HG02840 (cell line): Measurements from ENCODE around the gene PPP2R5D.
"Not testable (repeated sequence)": the region's sequence is repeated elsewhere in the genome, so short reads cannot be mapped to it uniquely, and the experiment has no call there.

Experiments used
- ATAC-seq: cut with Tn5 transposase; IDR thresholded peaks from one replicate; pipeline ENCODE4 v1.9.1; 2021; ENCODE audit warnings: mild to moderate bottlenecking, moderate library complexity, moderate number of reproducible peaks; ENCODE audit not compliant: unreplicated experiment, low FRiP score

PPP2R5D gene

GRCh38 chr6:42984001-42984923 lies at the start of gene PPP2R5D:
Gene PPP2R5D (plus strand): TSS chr6:42984570. CDS start chr6:42984678, 108 bp downstream.
- peak; percentile 92 for ATAC-seq

DNA sequence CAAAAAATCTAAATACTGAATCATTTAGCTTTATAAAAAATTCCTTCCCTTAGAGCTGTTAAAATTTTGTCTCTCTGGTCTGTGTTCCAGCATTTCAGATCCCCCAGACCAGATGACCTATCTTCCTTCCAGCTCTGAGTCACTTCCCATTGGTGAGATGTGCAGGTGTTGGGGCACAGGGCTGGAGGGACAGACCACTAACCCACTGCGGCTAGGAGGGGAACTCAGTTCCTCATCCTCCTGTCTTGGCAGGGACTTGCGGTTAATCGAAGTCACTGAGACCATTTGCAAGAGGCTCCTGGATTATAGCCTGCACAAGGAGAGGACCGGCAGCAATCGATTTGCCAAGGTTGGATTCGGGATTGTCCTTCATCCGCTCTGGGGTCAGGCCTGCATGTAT lies 49.0 kb upstream of the PPP2R5D start:
- no peak for ATAC-seq

DNA sequence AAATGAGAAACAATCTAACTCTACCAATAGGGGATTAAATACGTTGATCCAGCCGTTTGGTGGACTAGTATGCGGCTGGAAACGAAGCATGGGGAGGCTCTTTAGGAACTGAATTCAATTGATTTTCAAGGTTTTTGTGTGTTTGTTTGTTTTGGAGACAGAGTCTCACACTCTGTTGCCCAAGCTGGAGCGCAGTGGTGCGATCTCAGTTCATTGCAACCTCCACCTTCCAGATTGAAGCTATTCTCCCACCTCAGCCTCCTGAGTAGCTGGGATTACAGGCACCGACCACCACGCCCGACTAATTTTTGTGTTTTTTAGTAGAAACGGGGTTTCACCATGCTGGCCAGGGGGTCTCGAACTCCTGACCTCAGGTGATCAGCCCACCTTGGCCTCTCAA lies 48.0 kb upstream of the PPP2R5D start:
- ATAC-seq = no peak

- no peak for ATAC-seq
Observed at GRCh38 chr6:42937548-42938427, 46.6 kb upstream of the PPP2R5D start.

DNA sequence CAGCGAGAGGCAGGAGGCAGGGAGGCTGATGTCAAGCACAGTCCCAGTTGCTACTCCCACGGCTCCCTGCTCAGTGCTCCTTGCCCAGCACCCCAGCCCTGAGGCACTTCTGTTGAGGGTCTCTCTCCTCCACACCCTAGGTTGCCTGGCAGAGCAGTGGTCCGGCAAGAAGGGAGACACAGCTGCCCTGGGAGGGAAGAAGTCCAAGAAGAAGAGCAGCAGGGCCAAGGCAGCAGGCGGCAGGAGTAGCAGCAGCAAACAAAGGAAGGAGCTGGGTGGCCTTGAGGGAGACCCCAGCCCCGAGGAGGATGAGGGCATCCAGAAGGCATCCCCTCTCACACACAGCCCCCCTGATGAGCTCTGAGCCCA lies 46.0 kb upstream of the PPP2R5D start:
- ATAC-seq = no peak

GRCh38 chr6:42938987-42939809 lies 45.2 kb upstream of the PPP2R5D start:
- no peak for ATAC-seq

DNA sequence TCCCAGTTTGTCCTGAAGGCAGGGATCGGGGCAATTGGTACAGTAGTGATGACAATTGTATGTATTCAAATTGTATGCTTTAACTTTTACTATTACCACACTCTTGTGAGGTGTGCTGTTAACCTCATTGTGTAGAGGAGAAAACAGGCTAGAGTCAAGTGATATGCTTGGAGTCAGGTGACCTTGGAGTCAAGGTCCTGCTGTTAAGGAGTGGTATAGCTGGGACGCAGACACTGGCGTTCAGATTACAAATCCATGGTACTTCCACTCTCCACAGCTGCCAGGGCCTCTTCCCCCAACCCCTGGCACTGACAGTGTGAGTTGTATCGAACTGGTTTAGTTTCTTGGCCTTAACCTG lies 44.6 kb upstream of the PPP2R5D start:
- ATAC-seq = no peak

GRCh38 chr6:42940493-42941045 lies 43.8 kb upstream of the PPP2R5D start:
- ATAC-seq = no peak

- not testable (repeated sequence) for ATAC-seq
Observed at GRCh38 chr6:42941356-42941755, 43.0 kb upstream of the PPP2R5D start.

DNA sequence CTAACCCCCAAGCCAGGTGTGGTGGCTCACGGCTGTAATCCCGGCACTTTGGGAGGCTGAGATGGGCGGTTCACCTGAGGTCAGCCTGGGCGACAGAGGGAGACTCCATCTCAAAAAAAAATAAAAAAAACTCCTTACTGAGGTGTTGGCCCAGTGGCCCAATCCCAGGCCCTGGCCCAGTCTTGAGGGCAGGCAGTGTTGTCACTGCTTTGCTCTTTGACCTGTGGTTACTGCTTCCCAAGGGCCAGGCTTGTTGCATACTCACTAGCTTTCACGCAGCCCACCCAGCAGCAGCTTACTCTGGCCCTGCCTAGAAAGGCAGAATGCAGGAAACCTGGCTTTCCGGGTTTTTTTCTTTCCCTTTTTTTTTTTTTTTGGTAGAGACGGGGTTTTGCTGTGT lies 41.9 kb upstream of the PPP2R5D start:
- no peak for ATAC-seq

- no peak for ATAC-seq
Observed at GRCh38 chr6:42947950-42948349, 36.4 kb upstream of the PPP2R5D start.

DNA sequence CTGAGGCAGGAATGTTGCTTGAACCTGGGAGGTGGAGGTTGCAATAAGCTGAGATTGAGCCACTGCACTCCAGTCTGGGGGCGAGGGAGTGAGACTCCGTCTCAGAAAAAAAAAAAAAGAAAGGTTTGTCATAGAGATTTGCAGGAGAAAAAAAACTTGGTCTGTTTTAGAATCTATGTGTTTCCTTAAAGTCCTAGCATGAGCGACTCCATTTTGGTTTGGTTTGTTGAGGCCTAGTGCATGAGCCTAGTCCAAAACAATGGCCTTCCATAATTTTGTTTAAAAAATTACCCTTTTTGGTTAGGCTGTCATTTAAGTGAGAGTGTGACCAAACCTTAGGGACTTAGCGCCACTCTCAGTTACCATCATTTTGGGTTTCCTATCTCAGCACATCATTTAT lies 32.0 kb upstream of the PPP2R5D start:
- ATAC-seq = no peak

- ATAC-seq = not testable (repeated sequence)
Observed at GRCh38 chr6:42954405-42954804, 30.0 kb upstream of the PPP2R5D start.

- ATAC-seq = no peak
Observed at GRCh38 chr6:42958125-42958524, 26.2 kb upstream of the PPP2R5D start.

- ATAC-seq = no peak
Observed at GRCh38 chr6:42959917-42960242, 24.5 kb upstream of the PPP2R5D start.

GRCh38 chr6:42960243-42961019 lies 23.9 kb upstream of the PPP2R5D start, which contains the start of gene GNMT:
Gene GNMT (plus strand): TSS chr6:42960754. CDS start chr6:42960768, 14 bp downstream.
- no peak for ATAC-seq

DNA sequence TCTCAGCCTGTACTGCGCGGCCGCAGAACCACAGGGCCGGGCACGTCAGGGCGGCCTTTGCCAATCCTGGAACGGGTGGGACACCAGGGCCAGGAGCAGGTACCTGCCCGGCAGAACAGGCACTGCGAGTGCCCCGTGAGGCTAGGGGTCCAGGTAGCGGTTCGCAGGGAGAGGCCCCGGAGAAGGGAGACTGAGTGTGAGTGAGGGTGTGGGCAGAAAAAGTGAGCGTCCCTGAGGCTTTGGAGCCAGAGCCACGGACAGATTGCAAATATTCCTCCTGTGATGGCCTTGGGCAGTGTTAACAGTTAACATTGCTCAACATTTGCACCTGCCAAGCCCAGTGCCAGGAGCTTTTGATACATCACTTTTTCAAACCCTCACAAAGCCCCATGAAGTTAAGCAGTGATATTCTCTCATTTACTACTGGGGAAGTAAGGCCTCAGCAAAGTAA lies 23.3 kb upstream of the PPP2R5D start:
- no peak for ATAC-seq

- no peak for ATAC-seq
Observed at GRCh38 chr6:42962096-42962495, 22.3 kb upstream of the PPP2R5D start.

DNA sequence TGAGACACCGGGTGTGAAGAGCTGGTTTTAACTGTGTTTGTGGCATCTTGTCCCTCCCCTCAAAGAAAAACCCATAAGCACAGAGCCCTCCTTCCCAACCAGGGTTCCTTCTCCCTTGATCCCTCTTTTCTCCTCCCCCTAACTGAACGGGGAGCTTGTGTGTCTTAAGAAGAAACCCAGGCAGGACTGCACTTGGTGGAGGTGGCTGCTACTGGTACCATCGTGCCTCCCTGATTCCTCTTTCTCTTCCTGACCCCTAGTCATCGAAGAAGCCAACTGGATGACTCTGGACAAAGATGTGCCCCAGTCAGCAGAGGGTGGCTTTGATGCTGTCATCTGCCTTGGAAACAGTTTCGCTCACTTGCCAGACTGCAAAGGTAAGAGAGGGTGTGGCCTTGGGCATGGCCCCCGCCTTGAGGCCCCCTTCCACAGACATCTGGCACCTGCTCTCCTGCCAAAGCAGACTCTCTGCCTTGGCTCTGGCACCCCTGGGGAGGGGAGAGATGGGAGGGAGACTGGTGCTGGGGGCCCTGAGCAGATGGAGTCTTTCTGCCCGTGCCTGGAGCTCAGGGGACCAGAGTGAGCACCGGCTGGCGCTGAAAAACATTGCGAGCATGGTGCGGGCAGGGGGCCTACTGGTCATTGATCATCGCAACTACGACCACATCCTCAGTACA lies 21.7 kb upstream of the PPP2R5D start:
- ATAC-seq = no peak
